Stimulated activated CD4-positive, alpha-beta T cell treated with anti-CD3 and anti-CD28 coated beads, Interleukin-15, amount 100 ng/mL, for 1 hour (primary cell): ENCODE data around the gene DNMT3B.

Experiments
- DNase-seq, 2 donors: peaks; one replicate each; pipeline ENCODE4 v3.0.0-alpha.2; 2020; ENCODE audit warnings: low read depth in 1 of 2, low spot score in 1 of 2

DNMT3B gene

DNA sequence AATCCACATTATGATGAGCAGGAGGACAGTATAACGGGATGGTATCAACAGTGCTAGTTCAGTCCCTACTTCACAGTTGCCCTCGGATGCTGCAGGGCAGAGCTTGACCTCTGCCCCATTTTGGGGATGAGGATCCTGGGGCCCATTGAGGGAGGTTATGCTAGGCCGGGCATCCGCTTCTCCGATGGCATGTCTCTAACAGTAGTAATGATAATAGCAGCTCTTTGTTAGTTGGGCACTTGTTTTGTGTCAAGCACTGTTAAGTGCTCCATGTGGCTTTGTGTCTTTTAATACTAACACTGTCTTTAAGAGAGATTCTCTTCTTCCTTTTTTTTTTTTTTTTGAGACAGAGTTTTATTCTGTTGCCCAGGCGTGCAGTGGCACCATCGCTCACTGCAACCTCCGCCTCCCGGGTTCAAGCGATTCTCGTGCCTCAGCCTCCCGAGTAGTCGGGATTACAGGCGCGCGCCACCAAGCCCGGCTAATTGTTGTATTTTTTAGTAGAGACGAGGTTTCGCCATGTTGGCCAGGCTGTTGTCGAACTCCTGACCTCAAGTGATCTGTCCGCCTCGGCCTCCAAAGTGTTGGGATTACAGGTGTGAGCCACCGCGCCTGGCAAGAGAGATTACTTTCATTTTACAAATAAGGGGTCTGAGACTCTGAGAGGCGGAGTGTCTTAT is 58.7 kb downstream of the DNMT3B start:
- no peak for DNase-seq

DNA sequence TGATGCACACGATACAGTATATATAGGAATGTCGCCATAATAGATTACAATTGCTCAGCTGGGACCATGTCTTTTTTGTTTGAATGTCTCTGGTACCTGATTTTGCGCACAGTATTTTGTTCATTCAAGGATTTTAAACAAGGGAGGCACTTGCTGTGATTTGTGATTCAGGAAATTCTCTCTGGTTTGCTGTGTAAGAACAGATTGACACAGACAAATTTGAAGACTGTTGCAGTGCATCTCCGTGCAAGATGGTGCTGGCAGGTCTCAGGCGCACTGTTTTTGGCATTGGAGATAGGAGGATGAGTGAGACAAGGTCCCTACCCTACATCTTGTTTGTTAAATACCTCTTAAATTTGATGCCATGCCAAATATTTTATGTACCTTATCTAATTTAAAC is 60.0 kb downstream of the DNMT3B start:
- no peak for DNase-seq

DNA sequence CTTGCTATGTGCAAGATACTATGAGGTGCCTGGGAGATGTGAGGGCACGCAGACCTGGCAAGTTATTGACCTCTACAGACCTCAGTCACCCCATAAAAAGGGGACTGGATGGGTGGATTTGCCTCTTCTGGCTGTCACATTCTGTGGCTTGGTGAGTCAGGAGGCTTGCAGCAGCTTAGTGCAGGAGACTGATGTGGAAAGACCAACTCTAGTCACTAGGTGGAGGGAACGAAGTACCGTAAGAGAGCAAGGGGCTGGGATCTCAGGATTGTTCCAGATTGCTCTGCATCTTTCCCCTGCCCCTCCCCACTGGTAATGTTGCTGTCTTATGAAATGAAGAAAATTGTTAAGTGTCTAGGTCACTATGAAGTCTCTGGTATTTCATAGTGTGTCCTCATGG is 60.9 kb downstream of the DNMT3B start:
- DNase-seq: no peak

DNA sequence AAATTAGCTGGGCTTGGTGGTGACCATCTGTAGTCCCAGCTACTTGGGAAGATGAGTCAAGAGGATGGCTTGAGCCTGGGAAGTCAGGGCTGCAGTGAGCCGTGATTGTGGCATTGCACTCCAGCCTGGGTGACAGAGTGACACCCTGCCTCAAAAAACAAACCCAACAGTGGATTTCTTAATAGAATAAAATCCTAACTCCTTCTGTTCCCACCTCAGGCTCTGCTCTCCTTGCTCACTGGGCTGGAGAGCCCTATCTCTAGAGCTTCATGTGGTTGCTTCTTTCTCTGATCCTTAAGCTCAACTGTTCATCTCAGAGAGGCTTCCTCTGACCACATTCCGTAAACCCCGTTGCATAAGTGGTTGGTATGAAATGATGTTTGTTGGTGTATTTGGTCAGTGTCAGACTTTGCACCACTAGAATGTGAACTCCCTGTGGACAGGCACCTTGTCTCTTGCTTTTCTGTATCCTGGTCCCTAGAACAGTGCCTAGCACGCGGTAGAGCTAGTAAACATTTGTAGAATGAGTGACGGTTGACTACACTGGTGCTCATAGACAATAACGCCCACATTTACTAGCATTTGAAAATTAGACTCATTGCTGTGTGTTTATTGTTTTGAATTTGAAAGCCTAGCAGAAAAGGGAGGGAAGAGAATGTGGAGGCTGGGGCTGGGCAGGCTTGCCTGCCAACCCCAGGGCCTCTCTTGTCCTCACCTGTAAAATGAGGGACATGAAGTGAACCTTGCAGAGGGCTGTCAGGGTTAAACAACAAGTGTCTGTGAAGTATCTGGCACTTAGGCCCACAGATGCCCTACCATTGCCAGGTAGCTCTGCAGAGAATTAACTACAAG is 61.8 kb downstream of the DNMT3B start:
- no peak for DNase-seq

DNA sequence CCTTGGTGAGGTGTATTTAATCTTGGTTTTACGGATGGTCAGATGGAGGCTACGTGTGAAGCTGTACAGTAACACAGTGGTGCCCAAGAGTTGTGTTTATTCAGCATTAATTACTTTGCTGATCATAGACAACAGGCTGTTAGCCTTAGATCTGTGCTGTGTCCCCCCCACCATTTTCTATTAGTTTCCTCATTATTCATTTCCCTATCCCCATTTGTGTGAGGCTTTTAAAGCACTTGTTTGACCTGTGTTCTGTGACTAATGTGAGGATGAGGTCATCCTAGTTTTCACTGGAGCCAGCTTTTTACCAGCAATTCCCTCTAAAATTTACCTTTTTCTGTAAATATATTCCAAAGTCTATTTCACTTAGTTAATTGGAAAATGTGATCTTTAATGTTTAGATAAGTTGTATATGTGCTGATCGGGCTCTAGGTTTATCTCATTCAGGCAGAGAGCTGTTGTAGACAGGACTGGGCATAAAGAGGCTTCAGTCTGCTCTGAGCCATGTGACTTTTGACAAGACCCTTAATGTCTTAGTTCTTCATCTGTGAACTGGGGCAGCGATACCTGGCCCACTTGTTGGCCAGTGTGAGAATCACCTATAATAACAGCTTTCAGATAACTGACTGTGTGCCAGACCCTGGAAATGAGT is 66.0 kb downstream of the DNMT3B start:
- no peak for DNase-seq

DNA sequence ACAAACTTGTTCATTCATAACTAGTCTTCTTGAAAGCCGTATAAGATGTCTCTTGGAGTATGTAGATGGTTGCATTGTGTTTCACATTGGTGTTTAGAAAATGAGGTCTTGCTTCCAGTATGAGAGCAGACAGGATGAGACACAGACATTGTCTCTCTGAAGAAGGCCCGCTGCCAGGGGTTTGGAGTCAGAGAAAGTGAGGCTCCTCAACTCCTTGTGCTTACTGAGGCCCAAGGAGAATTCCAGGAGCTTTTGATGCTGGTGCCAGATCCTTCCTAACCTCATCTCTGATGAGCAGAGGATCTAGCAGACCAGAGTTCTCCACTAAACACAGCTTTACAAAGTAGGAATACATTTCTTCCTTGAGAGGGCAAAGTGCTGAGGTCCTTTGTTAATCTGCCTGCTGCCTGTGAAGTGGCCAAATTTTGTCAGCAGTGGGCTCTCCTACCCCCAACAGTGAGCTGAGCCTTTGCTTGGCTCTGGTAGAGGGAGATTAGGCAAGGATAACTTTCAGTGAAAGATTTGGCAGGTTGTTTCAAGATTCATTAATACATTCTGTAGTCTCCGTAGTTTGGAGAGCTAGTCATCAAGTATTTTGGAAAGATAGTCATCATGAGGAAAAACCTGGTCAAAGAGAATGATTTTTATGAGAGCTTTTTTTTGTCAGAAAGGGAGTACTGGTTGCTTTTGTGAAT is 67.3 kb downstream of the DNMT3B start:
- no peak for DNase-seq

DNA sequence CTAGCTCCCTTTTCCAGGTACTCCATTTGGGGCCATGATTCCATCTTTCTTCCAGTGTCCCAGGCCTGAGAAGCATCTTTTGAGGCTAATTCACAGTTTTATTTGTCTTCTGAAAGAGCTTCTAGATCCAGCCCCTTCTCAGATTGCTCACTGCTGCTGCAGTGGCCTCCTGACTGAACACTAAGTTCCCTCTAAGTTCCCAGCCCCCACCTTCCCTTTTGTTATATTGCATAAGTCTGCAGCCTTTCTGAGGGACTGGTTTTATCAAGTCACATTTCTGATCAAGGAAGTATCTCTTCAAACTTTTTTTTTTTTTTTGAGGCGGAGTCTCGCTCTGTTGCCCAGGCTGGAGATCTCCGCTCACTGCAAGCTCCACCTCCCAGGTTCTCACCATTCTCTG is 68.3 kb downstream of the DNMT3B start:
- no peak for DNase-seq

DNA sequence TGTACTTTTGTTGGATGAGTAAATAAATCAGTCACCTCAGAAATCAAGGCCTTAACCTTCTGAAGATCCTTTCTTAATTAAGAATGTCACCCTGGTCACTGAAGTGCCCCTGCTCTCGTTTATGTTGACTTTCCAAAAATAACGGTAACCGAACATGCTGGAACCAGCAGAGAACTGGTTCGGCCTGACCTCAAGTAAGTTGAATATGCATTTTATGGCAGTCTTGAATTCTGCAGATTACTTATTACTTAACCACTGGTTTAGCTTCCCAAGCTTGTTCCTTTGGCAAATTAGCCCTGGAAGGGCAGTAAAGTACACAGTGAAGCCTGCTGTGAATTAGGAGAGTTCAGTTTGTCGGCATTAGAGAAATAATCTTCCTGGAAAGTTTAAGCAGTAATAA is 69.8 kb downstream of the DNMT3B start:
- no peak for DNase-seq

DNA sequence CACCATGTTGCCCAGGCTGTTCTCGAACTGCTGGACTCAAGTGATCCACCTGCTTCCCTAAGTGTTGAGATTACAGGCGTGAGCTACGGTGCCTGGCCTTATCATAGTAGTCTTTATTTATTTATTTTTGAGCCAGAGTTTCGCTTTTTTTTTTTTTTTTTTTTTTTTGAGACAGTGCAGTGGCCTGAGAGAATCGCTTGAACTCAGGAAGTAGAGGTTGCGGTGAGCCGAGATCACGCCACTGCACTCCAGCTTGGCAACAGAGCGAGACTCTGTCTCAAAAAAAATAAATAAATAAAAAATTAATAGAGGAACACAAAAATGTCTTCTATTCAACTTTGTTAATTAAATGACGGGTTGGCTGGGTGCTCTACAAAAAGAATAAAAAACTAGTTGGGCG is 70.5 kb downstream of the DNMT3B start:
- DNase-seq: no peak

DNA sequence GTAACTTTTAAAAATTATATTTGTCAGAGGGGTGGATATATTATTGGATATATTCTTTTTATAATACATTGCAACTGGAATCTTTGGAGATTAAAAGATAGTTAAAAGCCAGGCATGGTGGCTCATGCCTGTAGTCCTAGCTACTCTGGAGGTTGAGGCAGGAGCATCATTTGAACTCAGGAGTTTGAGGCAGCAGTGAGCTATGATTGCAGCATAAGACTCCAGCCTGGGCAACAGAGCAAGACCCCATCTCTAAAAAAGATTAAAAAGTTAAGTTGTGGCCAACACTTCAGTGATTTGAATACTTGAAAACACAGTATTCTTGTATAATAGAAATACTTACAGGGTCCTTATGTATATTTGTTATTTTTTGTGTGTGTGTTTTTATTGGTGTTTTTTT is 72.8 kb downstream of the DNMT3B start:
- DNase-seq: no peak

DNA sequence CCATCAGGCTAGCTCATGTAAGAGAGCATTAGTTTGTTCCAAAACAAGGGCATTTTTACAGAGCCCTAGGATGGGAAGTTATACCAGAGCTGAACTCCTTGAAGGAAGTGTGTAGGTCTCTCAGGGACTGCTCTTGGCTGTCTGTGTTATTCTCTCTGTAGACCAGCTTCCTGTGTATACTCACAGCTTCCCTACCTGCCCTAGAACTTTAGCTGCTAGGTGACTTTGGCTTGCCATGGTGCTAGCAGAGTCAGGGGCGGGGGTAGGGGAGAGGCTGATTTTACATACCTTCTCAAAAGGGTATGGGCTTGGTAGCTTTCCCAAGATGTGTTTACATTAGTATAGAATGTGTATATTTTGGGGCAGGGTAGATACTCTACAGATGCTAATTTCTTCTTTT is 75.0 kb downstream of the DNMT3B start:
- DNase-seq: no peak

DNA sequence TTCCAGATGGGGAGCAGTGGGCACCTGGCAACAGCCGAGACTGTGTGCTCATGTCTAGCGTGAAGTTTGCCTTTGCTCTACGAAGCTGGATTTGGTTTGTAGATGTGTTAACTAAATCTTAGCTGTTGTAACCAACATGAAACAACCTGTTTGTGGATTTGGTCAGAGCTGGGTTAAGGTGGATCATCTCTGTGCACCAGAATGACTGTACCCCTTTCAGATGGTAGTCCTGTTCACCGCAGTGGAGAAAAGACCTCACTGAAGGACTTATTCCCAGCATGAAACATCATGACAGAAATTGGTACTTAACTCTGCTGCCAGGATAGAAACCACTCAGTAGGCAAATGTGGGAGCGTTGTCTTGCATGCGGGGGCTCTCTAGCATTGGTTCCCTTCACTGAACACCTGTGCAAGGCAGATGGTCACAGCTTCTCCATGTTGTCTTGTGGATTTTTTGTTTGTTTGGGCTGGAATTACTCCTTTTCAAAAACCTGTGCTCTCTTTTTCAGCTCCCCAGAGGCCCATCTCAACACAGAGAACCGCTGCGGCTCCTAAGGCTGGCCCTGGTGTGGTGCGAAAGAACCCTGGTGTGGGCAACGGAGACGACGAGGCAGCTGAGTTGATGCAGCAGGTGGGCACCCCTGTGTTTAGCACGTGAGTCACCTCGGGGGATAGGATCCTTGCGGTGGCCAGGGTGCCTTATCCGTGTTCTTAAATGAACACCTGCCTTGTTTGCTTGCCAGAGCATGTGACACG is 77.2 kb downstream of the DNMT3B start:
- DNase-seq: no peak

DNA sequence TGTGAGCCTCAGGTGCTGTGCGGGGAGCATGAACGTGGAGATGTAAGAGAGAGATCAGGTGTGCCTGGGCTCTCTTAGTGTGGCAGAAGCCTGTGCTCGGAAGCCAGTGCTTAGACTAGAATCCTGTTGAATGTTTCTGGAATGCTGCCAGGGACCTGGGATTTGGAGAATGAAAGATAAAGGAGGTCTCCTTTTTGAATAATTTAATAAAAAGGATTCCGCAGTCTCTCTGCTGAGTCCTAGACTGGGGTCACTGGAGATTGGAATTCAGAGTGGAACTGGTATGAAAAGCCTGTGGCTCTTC is 77.7 kb downstream of the DNMT3B start:
- DNase-seq: no peak

DNA sequence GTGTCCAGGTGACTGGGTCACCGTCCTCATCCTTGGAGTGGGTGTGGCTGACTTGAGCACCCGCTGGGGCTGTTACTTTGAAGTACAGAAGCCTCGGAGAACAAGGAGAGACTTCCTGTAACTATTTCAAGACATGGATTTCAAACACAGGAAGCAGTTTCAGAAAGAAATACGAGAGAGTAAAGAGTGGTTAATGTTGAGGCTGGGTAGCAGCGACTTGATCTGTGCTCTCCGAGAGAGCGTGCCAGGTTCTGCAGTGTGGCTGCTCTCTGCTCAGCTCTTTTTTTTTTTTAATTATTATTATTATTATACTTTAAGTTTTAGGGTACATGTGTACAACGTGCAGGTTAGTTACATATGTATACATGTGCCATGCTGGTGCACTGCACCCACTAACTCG is 79.0 kb downstream of the DNMT3B start:
- DNase-seq: no peak

DNA sequence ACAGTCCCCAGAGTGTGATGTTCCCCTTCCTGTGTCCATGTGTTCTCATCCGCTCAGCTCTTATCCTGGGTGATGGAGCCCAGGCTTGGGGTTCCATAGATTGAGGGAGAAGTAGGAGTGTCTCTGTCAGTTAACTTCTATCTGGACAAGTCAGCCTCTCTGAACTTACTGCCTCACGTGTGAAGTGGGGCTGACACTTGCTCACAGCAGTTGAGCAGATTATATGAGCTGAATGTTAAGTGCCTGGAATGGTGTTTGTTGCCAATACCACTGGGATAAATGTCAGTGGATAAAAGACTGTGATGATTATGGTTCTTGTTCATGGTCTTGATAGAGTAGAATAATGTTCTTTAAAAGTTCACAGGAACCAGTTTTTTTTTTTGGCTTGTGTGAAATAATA is 79.4 kb downstream of the DNMT3B start:
- no peak for DNase-seq

DNA sequence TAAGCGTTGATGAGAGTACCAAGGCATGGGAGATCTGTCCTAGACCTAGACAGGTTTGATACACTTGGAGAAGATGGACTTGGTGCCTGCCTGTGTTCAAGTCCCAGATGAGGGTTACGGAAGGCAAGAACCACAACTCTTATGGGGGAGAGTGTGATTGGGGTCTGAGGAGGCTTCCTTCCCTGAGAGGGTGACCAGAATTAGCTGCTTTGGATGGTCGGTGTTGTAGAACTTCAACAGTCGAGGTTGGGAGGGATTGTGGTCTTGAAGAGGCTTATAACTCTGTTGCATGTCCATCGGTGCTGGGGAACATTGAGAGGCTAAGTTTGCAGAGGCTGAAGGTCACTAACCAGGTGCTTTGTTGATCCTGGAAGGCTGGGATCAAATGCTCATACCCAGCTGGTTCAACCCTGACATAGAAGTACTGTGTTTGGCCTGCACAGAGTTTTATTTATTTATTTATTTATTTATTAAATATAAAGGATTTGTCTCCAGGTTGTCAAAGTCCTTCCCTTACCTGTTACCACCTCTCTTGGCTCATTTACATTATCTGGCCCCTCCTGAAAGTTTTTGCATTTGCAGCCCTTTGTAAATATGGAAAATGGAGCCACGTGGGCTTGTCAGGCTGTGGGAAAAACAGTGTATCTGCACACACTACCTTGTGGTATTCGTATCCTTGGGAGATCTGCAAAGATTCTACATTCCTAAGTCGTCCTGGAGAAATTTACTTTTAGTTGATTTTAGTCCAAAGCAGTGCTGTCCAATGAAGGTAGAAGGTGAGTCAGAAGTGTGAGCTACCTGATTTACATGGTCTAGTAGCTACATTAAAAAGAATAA is 80.7 kb downstream of the DNMT3B start:
- DNase-seq: no peak

DNA sequence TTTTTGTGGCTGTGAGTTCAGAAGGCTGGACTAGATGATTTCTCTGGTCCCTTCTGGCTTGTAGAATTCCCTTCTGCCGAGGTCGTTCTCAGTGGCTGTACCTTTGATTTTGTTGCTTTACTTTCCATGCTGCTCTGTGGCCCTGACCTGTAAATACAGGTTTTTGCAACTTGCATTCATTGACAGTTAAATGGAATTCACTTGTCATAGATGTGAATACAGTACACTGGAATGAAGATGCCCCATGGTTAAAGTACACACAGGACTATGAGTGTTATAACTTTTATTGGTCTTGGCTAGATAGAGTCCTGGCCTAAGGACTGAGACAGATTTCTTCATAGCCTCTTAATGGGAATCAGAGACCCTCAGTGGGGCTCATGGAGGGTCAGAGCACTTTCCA is 83.6 kb downstream of the DNMT3B start:
- DNase-seq: no peak

DNA sequence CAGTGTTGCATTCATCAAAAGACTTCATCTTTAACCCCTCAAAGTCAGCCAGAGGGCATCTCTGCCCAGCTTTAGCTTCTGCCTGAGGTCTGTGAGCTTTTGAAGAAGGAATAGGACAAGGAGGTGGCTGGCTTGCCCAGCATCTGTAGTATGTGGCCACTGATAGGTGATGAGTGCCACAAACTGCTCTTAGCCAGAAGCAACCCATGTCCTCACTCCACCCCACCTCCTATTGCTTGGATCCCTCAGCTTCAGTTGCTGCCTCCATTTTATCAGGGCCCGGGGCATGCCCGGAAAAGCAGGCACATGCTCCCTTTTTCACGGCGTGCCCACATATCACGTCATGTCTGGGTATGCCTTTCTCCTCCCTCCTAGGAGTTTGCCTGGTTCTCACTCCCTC is 84.7 kb downstream of the DNMT3B start:
- no peak for DNase-seq

DNA sequence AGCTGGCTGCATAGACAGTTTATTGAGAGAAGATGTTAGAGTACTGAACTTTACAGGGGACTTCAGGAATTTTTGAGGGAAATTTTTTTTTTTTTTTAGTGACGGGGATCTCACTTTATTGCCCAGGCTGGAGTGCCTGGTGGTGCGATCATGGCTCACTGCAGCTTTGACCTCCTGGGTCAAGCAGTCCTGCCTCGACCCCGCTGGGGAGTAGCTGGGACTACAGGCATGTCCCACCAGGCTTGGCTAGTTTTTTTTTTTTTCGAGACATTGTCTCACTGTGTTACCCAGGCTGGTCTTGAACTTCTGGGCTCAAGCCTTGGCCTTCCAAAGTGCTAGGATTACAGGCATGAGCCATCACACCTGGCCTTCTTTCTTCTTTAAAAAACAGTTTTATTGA is 85.8 kb downstream of the DNMT3B start:
- DNase-seq: no peak

DNA sequence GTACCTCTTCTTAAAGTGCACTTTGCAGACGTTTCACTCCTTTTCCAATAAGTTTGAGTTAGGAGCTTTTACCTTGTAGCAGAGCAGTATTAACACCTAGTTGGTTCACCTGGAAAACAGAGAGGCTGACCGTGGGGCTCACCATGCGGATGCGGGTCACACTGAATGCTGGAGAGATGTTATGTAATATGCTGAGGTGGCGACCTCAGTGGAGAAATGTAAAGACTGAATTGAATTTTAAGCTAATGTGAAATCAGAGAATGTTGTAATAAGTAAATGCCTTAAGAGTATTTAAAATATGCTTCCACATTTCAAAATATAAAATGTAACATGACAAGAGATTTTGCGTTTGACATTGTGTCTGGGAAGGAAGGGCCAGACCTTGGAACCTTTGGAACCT is 86.7 kb downstream of the DNMT3B start:
- DNase-seq: no peak
